ENCODE measurements around the gene S100A6.
"Not testable (repeated sequence)": the region's sequence is repeated elsewhere in the genome, so short reads cannot be mapped to it uniquely, and the experiment has no call there.

The S100A6 gene

DNA sequence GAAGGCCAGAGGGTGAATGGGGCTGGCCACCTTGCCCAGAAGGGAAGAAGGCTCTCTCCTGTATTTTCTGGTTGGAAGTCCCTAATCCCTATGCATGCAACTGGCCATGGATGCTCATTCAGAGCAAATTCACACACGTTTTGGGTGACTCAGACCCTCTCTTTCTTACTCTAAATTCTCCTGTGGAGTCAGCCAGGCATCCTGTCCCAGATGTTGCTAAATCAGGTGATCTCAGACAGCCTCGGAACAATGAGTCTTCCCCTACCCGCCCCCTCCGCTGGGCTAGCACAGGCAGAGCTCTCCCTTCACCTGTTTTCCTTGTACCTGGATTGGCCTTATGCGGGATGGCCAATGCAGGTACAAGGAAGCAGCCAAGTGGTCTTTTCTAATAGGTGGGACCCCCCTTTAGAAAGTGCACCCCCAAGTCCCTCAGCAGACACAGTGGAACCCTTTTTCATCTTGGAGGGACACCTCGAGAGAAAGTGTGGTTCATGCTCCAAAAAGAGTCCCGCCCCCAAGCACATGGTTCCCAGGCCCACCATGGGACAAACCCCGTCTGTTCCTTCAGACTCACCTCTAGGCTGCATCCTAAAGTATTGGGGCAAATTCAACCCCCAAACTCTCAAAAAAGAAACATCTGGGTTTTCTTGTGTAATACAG lies 8.6 kb downstream of the S100A6 start:
- H3K4me3 ChIP-seq (ENCODE audit: low read depth, low read length), result no peak overlapping the region
- H3K9ac ChIP-seq, result no peak overlapping the region
- H3K4me2 ChIP-seq (ENCODE audit: low read length), result no peak overlapping the region
- no peaks in the 10 kb centered on the region for H3K79me2 ChIP-seq
- no peaks in the 10 kb centered on the region for H3K27me3 ChIP-seq (ENCODE audit: control insufficient read depth, insufficient read depth, low read length)
- H3K36me3 ChIP-seq (ENCODE audit: control insufficient read depth, insufficient read depth, low read length), result no peaks in the 10 kb centered on the region
- no peak overlapping the region for H3K27ac ChIP-seq
- no peaks in the 10 kb centered on the region for H3K9me3 ChIP-seq (ENCODE audit: control insufficient read depth, low read length)
- TF ChIP-seq, protein P1, sequence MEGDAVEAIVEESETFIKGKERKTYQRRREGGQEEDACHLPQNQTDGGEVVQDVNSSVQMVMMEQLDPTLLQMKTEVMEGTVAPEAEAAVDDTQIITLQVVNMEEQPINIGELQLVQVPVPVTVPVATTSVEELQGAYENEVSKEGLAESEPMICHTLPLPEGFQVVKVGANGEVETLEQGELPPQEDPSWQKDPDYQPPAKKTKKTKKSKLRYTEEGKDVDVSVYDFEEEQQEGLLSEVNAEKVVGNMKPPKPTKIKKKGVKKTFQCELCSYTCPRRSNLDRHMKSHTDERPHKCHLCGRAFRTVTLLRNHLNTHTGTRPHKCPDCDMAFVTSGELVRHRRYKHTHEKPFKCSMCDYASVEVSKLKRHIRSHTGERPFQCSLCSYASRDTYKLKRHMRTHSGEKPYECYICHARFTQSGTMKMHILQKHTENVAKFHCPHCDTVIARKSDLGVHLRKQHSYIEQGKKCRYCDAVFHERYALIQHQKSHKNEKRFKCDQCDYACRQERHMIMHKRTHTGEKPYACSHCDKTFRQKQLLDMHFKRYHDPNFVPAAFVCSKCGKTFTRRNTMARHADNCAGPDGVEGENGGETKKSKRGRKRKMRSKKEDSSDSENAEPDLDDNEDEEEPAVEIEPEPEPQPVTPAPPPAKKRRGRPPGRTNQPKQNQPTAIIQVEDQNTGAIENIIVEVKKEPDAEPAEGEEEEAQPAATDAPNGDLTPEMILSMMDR (IDR thresholded peaks at IDR 0.05), result no peak
- no peak overlapping the region for H2AFZ ChIP-seq
- H3K4me1 ChIP-seq, result no peaks in the 10 kb centered on the region

DNA sequence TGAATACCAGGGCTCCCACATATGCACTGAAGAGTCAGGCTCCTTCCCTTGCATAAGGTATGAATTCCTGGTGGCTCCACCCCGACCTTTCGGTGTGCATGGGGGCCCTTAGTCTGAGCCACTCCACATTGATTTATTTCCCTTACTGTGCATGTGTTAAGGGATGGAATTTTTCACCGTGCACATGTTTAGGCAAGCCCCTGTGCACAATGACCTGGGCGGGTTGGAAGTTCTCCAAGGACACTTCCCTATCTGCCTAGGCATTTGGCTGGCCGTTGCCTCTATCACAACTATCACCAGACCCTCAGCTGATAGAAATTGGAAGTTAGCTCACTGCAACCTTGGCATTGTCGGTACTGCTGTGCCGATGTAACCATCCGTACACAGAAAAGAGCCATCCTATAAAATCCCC lies 9.7 kb downstream of the S100A6 start:
- Histone ChIP-seq H3K27me3 (ENCODE audit: control insufficient read depth, insufficient read depth, low read length) (no peaks in the 10 kb centered on the region), H3K9me3 (ENCODE audit: control insufficient read depth, low read length) (no peaks in the 10 kb centered on the region), H3K4me3 (ENCODE audit: low read depth, low read length) (no peak overlapping the region), H3K9ac (no peak overlapping the region), H3K4me1 (no peaks in the 10 kb centered on the region), H3K79me2 (no peaks in the 10 kb centered on the region), H3K4me2 (ENCODE audit: low read length) (no peak overlapping the region), H3K27ac (no peak overlapping the region), H3K36me3 (ENCODE audit: control insufficient read depth, insufficient read depth, low read length) (no peaks in the 10 kb centered on the region), H2AFZ (no peak overlapping the region)
- TF ChIP-seq, protein P1 (IDR thresholded peaks at IDR 0.05), result no peak

DNA sequence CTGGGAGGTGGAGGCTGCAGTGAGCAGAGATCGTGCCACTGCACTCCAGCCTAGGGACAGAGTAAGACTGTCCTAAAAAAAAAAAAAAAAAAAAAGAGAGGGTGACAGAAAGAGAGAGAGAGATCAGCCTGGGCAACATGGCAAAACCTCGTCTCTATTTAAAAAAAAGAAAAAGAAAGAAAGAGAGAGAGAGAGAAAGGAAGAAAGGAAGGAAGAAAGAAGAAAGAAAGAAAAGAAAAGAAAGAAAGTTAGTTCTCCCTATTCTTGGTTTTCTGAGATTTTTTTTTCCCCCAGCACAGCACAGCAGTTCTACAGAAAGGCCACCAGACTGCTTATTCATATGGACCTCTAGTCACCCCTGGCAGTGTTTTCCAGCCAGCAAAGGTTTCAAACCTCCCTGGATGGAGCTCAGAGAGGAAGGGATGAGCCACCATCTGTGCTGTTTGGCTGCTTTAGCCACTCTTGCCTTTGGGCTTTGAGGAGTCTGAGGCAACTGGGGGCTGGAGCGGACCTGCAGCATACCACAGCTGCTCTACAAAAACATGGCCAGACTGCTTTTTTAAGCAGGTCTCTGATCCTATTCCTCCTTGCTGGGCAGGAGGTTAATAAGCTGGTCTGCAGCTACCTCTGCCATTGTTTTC lies 10.6 kb downstream of the S100A6 start:
- TF ChIP-seq, protein P1 (IDR thresholded peaks at IDR 0.05), result no peak
- Histone ChIP-seq H3K27ac (no peak overlapping the region), H3K9me3 (ENCODE audit: control insufficient read depth, low read length) (no peaks in the 10 kb centered on the region), H3K36me3 (ENCODE audit: control insufficient read depth, insufficient read depth, low read length) (no peaks in the 10 kb centered on the region), H2AFZ (no peak overlapping the region), H3K9ac (no peak overlapping the region), H3K4me3 (ENCODE audit: low read depth, low read length) (no peak overlapping the region), H3K4me1 (no peaks in the 10 kb centered on the region), H3K79me2 (no peaks in the 10 kb centered on the region), H3K27me3 (ENCODE audit: control insufficient read depth, insufficient read depth, low read length) (no peaks in the 10 kb centered on the region), H3K4me2 (ENCODE audit: low read length) (no peak overlapping the region)

DNA sequence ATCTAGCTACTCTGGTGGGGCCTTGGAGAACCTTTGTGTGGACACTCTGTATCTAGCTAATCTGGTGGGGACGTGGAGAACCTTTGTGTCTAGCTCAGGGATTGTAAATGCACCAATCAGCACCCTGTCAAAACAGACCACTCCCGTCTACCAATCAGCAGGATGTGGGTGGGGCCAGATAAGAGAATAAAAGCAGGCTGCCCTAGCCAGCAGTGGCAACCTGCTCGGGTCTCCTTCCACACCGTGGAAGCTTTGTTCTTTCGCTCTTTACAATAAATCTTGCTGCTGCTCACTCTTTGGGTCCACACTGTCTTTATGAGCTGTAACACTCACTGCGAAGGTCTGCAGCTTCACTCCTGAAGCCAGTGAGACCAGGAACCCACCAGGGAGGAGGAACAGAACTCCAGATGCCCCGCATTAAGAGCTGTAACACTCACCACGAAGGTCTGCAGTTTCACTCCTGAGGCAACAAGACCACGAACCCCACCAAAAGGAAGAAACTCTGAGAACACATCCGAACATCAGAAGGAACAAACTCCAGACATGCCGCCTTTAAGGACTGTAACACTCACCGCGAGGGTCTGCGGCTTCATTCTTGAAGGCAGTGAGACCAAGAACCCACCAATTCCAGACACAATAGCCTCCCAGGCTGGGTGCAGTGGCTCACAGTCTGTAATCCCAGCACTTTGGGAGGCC lies 13.3 kb downstream of the S100A6 start:
- H3K9ac ChIP-seq; H3K36me3 ChIP-seq (ENCODE audit: control insufficient read depth, insufficient read depth, low read length); H3K79me2 ChIP-seq; H3K27me3 ChIP-seq (ENCODE audit: control insufficient read depth, insufficient read depth, low read length); H3K9me3 ChIP-seq (ENCODE audit: control insufficient read depth, low read length); H3K4me2 ChIP-seq (ENCODE audit: low read length); H3K27ac ChIP-seq; H3K4me1 ChIP-seq; H2AFZ ChIP-seq; H3K4me3 ChIP-seq (ENCODE audit: low read depth, low read length): not testable (repeated sequence)

DNA sequence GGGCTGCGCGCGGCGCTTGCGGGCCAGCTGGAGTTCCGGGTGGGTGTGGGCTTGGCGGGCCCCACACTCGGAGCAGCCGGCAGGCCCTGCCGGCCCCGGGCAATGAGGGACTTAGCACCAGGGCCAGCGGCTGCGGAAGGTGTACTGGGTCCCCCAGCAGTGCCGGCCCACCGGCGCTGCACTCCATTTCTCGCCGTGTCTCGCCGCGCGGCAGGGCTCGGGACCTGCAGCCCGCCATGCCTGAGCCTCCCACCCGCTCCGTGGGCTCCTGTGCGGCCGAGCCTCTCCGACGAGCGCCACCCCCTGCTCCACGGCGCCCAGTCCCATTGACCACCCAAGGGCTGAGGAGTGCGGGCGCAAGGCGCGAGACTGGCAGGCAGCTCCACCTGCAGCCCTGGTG lies 14.0 kb downstream of the S100A6 start:
- H3K27ac ChIP-seq; H3K36me3 ChIP-seq (ENCODE audit: control insufficient read depth, insufficient read depth, low read length); H3K27me3 ChIP-seq (ENCODE audit: control insufficient read depth, insufficient read depth, low read length); H3K9ac ChIP-seq; H3K4me2 ChIP-seq (ENCODE audit: low read length); H2AFZ ChIP-seq; H3K4me3 ChIP-seq (ENCODE audit: low read depth, low read length); H3K4me1 ChIP-seq; H3K9me3 ChIP-seq (ENCODE audit: control insufficient read depth, low read length); H3K79me2 ChIP-seq: not testable (repeated sequence)
